Progenitor cell of endocrine pancreas (in vitro differentiated cells): Measurements from ENCODE around the gene GJA9. TPM values are rescaled to one million over a fixed set of nuclear protein-coding genes. Genes with fewer than 3 reads are reported as not detected.
"Not testable (repeated sequence)": the region's sequence is repeated elsewhere in the genome, so short reads cannot be mapped to it uniquely, and the experiment has no call there.

ENCODE experiments used
- DNase-seq: peaks from one replicate; pipeline ENCODE4 v3.0.0; 2021; ENCODE audit warnings: low spot score; ENCODE audit not compliant: unreplicated experiment
- H3K27ac Mint-ChIP-seq: 2 replicates; pipeline ENCODE4 v1.8.0; 2021; ENCODE audit warnings: mild to moderate bottlenecking, moderate library complexity, mixed read lengths
- H3K27me3 Mint-ChIP-seq: 2 replicates; pipeline ENCODE4 v1.8.0; 2021; ENCODE audit warnings: mixed read lengths
- H3K36me3 Mint-ChIP-seq: 2 replicates; pipeline ENCODE4 v1.8.0; 2022; ENCODE audit warnings: mixed read lengths; ENCODE audit not compliant: insufficient read depth
- H3K4me1 Mint-ChIP-seq: 2 replicates; pipeline ENCODE4 v1.8.0; 2021; ENCODE audit warnings: low read depth, mixed read lengths
- H3K4me3 Mint-ChIP-seq: 2 replicates; pipeline ENCODE4 v1.8.0; 2021; ENCODE audit warnings: low read depth, mild to moderate bottlenecking, moderate library complexity, mixed read lengths
- H3K9me3 Mint-ChIP-seq: 2 replicates; pipeline ENCODE4 v1.8.0; 2021; ENCODE audit warnings: low read depth, mixed read lengths
- CTCF ChIP-seq: fragments of 200-600 bp; sonication (generic); IDR thresholded peaks from one replicate; pipeline ENCODE4 v1.5.0; 2021; ENCODE audit warnings: antibody characterized with exemption, mild to moderate bottlenecking; ENCODE audit not compliant: unreplicated experiment
- total RNA-seq: library from RNA; stranded (reverse); gene quantifications from 2 replicates; pipeline ENCODE4 v1.2.1, GENCODE V29; 2021

The GJA9 gene
- total RNA-seq, 1 donor from 2014 or later: not detected

GRCh38 chr1:38915352-38915948 is 34.1 kb upstream of the GJA9 start:
- Mint-ChIP-seq H3K4me3 (no peak overlapping the region), H3K9me3 (no peaks in the 10 kb centered on the region), H3K4me1 (no peaks in the 10 kb centered on the region), H3K27ac (no peak overlapping the region), H3K36me3 (peaks cover 1% of the 10 kb centered on the region), H3K27me3 (peaks cover 3% of the 10 kb centered on the region)
- no peak for DNase-seq
- no peak for TF ChIP-seq CTCF

- H3K4me1 Mint-ChIP-seq, H3K9me3 Mint-ChIP-seq, H3K27me3 Mint-ChIP-seq, H3K27ac Mint-ChIP-seq, H3K36me3 Mint-ChIP-seq, DNase-seq, H3K4me3 Mint-ChIP-seq: not testable (repeated sequence)
Observed at GRCh38 chr1:38914908-38915307, 33.5 kb upstream of the GJA9 start.

- Mint-ChIP-seq H3K36me3 (peaks cover 4% of the 10 kb centered on the region), H3K4me3 (no peak overlapping the region), H3K9me3 (peaks cover 5% of the 10 kb centered on the region), H3K27me3 (no peaks in the 10 kb centered on the region), H3K27ac (no peak overlapping the region), H3K4me1 (no peaks in the 10 kb centered on the region)
- no peak for DNase-seq
- no peak for TF ChIP-seq CTCF
Observed at GRCh38 chr1:38908821-38909220, 27.4 kb upstream of the GJA9 start.

GRCh38 chr1:38905985-38906384 is 24.6 kb upstream of the GJA9 start:
- Mint-ChIP-seq H3K27ac (no peak overlapping the region), H3K4me3 (no peak overlapping the region), H3K4me1 (no peaks in the 10 kb centered on the region), H3K9me3 (peaks cover 5% of the 10 kb centered on the region), H3K27me3 (no peaks in the 10 kb centered on the region), H3K36me3 (peaks cover 4% of the 10 kb centered on the region)
- TF ChIP-seq CTCF: no peak
- DNase-seq: no peak

GRCh38 chr1:38899560-38899959 is 18.2 kb upstream of the GJA9 start:
- Mint-ChIP-seq H3K27ac (no peak overlapping the region), H3K36me3 (no peaks in the 10 kb centered on the region), H3K4me1 (no peaks in the 10 kb centered on the region), H3K27me3 (no peaks in the 10 kb centered on the region), H3K9me3 (no peaks in the 10 kb centered on the region), H3K4me3 (no peak overlapping the region)
- TF ChIP-seq CTCF: no peak
- DNase-seq: no peak

- Mint-ChIP-seq H3K36me3 (no peaks in the 10 kb centered on the region), H3K27me3 (no peaks in the 10 kb centered on the region), H3K27ac (no peak overlapping the region), H3K4me3 (no peak overlapping the region), H3K9me3 (no peaks in the 10 kb centered on the region), H3K4me1 (no peaks in the 10 kb centered on the region)
- TF ChIP-seq CTCF: no peak
- DNase-seq: no peak
Observed at GRCh38 chr1:38898653-38899230, 17.4 kb upstream of the GJA9 start.
